Fibroblast of peridontal ligament (primary cell): ENCODE measurements around the gene NEK3.
A peak's percentile ranks its signal among the peaks of the same experiment; 100 is the strongest.
"Not testable (repeated sequence)": the region's sequence is repeated elsewhere in the genome, so short reads cannot be mapped to it uniquely, and the experiment has no call there.

Source experiments
- DNase-seq: peaks from one replicate; pipeline ENCODE4 v3.0.0-alpha.2; 2010; ENCODE audit errors: extremely low read depth

NEK3 gene, protein sequence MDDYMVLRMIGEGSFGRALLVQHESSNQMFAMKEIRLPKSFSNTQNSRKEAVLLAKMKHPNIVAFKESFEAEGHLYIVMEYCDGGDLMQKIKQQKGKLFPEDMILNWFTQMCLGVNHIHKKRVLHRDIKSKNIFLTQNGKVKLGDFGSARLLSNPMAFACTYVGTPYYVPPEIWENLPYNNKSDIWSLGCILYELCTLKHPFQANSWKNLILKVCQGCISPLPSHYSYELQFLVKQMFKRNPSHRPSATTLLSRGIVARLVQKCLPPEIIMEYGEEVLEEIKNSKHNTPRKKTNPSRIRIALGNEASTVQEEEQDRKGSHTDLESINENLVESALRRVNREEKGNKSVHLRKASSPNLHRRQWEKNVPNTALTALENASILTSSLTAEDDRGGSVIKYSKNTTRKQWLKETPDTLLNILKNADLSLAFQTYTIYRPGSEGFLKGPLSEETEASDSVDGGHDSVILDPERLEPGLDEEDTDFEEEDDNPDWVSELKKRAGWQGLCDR

GRCh38 chr13:52159159-52159982, at the start of gene NEK3:
NEK3 (minus strand) TSS chr13:52159597; CDS start chr13:52156191, 3,406 bp downstream.
- peak; percentile 57 for DNase-seq

DNA sequence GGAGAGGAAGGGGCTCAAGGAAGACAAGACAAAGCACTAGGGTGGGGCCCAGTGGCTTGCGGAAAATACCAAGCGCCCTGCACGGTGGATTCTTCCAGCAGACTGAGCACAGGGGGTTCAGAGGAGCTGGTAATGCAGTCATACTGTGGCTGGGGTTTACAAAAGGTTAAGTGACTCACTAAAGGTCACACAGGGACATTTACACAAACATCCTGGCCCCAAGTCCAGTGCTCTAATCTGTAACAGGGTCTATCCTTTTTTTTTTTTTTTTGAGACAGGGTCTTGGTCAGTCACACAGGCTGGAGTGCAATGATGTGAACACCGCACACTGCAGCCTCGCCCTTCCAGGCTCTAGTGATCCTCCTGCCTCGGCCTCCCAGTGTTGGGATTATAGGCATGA, 49.0 kb upstream of the NEK3 start:
- DNase-seq: not testable (repeated sequence)

GRCh38 chr13:52207896-52208295, 48.5 kb upstream of the NEK3 start:
- DNase-seq: not testable (repeated sequence)

DNA sequence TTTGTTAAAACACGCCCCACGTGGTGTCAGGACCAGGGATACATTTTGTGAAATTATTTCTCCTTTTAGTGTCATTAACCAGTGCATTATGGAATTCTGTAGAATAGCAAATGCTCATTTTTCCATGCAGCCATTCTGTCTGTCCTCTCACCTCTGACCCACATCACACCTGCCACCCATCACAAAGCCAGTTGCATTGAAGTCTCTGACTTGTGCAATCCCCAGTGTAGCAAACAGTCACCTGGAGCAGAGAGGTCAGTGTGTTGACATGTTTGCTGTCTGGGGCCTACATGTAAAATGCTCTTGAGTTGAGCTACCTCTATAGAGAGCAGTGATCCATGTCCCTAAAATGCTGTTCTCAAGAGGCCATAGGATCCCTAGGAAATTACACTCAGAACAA, 47.9 kb upstream of the NEK3 start:
- DNase-seq: not testable (repeated sequence)

- not testable (repeated sequence) for DNase-seq
Measured at GRCh38 chr13:52204546-52204945, 45.1 kb upstream of the NEK3 start.

GRCh38 chr13:52203864-52204263, 44.5 kb upstream of the NEK3 start:
- peak; percentile 88 for DNase-seq

DNA sequence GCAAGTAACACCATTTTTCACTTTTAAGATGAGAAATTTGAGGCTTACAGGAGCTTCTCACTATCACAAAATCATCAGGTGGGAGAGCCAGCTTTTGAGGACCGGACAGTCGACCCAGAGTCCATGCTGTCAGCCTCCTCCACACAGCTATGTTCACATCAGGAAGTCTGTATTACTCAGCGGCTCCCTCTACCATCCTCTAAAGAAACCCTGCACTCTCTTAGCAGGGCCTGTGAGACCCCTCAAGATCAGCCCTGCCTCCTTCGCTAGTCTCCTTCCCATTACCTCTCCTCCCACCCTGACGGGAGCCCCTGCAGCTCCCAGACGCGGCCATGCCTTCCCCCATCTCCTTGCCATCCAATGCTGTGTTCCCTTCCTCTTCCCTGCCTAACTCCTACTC, 43.1 kb upstream of the NEK3 start:
- DNase-seq: not testable (repeated sequence)

- peak; percentile 71 for DNase-seq
Measured at GRCh38 chr13:52201439-52202193, 42.2 kb upstream of the NEK3 start.

DNA sequence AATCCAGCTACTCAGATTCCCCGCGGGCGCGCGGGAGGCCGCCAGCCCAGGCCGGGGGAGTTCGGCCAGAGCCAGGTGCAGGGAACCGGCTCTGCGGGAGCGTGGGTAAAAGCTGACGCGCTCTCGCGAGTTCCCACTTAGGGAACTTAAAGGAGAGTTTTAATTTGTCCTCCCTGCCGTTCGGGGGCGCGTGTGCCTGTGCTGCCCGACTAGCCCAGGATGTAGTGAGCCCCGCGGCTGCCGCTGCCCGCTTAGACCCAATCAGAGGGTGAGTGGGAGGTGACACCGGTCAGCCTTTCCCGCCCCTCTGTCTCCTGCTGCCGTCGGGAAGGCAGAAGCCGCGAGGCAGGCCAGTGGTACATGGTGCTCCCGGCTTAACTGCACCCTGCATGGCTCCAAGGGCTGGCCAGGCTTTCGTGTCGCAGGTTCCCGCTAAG, 36.0 kb upstream of the NEK3 start:
- DNase-seq: peak; percentile 74

- peak; percentile 81 for DNase-seq
Measured at GRCh38 chr13:52194184-52194868, 34.9 kb upstream of the NEK3 start.

GRCh38 chr13:52193587-52194183, 34.3 kb upstream of the NEK3 start:
- DNase-seq: not testable (repeated sequence)

GRCh38 chr13:52187424-52188187, 28.2 kb upstream of the NEK3 start:
- not testable (repeated sequence) for DNase-seq

DNA sequence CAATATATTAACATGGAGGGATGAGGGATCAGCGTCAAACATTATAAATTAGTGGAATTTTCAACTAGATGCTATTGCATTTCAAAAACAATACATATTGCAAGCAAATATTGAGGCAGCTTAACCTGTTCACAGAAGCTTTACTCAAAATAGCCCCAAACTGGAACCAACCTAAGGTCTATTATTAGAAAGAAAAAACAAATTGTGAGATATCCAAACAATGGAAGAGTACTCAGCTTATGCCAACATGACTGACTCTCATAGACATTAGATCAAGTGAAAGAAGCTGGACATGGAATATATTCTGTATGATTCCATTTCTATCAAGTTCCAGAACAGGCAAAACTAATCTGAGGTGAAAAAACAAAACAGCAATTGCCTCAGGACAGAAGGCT, 27.6 kb upstream of the NEK3 start:
- DNase-seq: no peak

DNA sequence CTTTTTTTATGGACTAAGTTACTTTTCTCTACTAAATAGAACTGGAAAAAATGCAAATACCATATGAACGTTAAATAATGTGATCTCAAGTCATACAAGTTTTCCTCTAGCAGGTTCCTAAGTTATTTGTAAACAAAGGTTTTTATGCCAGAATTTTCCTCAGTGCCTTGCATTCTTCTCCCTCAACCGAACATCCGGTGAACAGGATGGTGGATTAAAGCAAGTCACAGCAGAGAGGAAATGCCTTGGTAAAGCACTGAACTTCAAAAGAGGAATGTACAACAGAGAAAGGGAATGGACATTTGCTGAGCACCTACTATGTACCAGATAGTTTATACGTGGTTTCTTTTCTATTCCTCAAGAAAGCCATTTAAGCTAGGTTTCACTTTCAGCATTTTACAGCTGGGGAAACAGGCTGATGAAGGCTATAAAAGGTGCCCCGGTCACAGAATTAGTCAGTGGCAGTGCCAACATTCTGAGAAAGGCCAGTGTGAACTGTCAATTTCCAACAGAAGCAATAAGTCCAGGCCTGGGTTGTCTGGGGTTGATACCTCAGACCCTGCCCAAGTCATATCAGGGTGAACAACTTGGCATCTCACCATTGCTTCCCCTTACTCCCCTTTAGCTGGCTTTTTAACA, 22.0 kb upstream of the NEK3 start:
- not testable (repeated sequence) for DNase-seq

DNA sequence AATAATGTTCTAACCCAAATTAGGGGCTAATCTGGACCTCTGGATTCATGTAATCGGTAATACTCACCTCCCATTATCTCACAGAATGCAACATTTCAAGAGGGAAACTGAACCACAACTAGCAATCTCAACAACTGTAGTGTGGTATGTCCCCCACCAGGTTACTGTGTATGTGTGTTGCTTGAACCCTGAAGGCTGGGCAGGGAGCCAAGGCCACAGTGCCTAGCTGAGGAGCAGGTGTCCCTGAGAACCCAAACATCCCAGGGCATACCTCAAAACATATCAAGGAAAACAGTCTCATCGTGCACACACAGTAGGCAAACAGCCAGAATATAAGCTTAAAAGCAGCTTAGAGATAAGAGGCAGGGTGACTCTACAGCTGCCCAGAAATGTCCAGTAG, 20.5 kb upstream of the NEK3 start:
- no peak for DNase-seq

DNA sequence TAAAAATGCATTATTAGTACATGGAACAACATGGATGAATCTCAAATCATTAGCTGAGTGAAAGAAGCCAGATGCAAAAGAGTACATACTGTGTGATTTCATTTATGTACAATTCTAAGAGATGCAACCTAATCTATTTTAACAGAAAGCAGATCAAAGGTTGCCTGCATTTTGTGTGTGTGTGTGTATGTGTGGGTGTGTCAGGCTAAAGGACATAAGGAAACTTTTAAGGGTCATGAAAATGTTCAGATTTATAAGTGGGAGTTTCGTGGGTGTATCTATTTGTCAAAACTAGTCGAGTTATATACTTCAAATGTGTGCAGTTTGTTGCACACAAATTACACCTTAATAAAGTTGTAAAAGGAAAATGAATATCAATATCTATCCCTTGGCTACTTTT, 17.9 kb upstream of the NEK3 start:
- DNase-seq: no peak

DNA sequence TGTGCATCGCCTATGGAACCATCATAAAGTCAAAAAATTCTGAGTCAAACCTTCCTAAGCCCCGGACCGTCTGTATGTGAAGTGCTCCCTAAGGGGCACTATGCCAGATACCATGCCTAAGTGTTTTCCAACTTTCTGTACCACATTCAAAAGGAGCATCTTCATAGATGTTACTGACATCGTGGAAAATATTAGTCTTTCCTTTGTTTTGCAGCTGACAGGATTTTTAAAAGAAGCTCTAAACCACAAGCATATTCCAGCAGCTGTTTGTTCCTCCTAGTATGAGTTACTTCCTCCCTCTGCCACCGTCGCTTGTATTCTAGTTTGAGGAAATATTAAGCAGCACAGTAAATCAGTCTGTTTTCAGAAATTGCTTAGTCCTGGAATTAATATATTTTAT, 14.6 kb upstream of the NEK3 start:
- DNase-seq: not testable (repeated sequence)

DNA sequence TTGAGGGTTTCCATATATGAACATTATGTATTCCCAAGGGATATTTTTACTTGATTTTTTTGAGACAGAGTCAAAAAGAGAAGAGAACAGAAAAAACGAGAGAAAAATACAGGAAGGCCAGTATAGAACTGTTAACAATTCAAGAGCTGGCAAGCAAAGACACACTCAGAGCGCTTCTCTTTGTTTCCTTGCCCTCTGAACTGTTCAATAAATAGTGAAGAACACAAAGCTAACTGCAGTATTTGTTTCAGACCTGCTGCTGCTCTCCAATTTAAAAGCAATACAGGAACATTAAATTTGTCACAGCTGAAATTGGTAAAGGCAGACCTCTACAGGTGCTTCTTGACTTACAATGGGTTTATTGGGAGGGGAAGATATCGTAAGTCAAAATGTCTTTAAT, 14.0 kb upstream of the NEK3 start:
- DNase-seq: no peak

DNA sequence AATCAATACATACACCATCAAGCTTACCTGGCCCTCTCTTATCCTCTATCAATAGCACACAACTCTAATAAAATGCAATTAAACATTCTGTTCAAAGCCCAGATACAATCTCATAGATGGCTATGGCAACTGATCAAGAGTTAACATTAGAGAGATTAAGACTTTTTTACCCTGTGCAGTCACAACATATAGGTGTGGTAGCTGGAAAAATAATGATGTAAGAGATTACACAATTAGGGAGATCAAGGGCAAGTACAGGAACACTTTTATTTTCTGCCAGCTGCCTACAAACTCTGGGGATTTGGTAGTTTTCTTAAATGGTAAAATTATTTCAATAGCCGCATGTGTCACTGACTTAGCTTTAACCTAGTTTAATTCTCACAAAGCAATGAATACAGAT, 12.3 kb upstream of the NEK3 start:
- not testable (repeated sequence) for DNase-seq
